ENCODE measurements around the gene SPATS2. TPM values are rescaled to one million over a fixed set of nuclear protein-coding genes. Genes with fewer than 3 reads are reported as not detected.

The SPATS2 gene
- total RNA-seq, 1 experiment from 2014 or later = 56.3 TPM

DNA sequence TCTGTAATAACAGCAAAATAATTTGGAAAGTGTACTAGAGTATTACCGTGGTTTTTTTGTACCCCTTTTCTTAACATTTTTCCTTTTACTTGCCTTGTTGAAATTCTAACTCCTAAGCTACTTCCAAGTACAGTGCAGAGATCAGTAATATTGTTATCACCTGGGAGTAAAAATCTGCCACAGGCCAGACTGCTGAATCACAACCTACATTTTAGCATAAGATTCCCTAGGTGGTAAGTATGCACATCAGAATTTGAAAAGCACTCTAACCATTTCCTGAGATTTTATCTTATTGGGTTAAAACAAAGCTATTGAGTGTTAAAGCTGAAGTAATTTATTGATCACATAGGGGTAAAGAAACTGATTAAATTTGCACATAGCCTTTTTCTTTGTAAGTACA is 116.4 kb downstream of the SPATS2 start:
- Histone ChIP-seq H3K9me3 (ENCODE audit: control insufficient read depth, insufficient read depth, low read depth, low read length) (no peaks in the 10 kb centered on the region), H3K27ac (ENCODE audit: low read length) (no peak overlapping the region), H3K4me3 (ENCODE audit: low read depth in 2 of 2, low read length in 2 of 2) (no peak overlapping the region), H3K4me1 (ENCODE audit: control insufficient read depth, insufficient read depth, low read length) (peaks cover 7% of the 10 kb centered on the region), H3K36me3 (ENCODE audit: control insufficient read depth, insufficient read depth, low read length) (no peaks in the 10 kb centered on the region), H3K27me3 (ENCODE audit: control insufficient read depth, insufficient read depth, low read length) (no peaks in the 10 kb centered on the region)
- DNase-seq (ENCODE audit: low read depth, low spot score) (no peak), ATAC-seq (no peak)
- ChIA-PET POLR2A (no interaction called here), CTCF (interaction anchor here (0.7 to 0.9 kb wide), 2 partner anchors 30 to 136 kb away, joined by 4 to 5 read pairs; no protein-coding TSS in a partner anchor)
- TF ChIP-seq POLR2AphosphoS5 (IDR thresholded peaks at IDR 0.05; ENCODE audit: low read depth, low read length) (no peak), SIN3A (IDR thresholded peaks at IDR 0.05; ENCODE audit: borderline replicate concordance, insufficient read depth, low read depth, low read length) (no peak), TCF7L2 (IDR thresholded peaks at IDR 0.05; ENCODE audit: low read depth, low read length) (no peak)
- TF ChIP-seq, protein P1, sequence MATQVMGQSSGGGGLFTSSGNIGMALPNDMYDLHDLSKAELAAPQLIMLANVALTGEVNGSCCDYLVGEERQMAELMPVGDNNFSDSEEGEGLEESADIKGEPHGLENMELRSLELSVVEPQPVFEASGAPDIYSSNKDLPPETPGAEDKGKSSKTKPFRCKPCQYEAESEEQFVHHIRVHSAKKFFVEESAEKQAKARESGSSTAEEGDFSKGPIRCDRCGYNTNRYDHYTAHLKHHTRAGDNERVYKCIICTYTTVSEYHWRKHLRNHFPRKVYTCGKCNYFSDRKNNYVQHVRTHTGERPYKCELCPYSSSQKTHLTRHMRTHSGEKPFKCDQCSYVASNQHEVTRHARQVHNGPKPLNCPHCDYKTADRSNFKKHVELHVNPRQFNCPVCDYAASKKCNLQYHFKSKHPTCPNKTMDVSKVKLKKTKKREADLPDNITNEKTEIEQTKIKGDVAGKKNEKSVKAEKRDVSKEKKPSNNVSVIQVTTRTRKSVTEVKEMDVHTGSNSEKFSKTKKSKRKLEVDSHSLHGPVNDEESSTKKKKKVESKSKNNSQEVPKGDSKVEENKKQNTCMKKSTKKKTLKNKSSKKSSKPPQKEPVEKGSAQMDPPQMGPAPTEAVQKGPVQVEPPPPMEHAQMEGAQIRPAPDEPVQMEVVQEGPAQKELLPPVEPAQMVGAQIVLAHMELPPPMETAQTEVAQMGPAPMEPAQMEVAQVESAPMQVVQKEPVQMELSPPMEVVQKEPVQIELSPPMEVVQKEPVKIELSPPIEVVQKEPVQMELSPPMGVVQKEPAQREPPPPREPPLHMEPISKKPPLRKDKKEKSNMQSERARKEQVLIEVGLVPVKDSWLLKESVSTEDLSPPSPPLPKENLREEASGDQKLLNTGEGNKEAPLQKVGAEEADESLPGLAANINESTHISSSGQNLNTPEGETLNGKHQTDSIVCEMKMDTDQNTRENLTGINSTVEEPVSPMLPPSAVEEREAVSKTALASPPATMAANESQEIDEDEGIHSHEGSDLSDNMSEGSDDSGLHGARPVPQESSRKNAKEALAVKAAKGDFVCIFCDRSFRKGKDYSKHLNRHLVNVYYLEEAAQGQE (IDR thresholded peaks at IDR 0.05; ENCODE audit: insufficient read depth in 1 of 2, low read depth in 2 of 2, low read length in 1 of 2) = no peak
- TF ChIP-seq, protein P2, sequence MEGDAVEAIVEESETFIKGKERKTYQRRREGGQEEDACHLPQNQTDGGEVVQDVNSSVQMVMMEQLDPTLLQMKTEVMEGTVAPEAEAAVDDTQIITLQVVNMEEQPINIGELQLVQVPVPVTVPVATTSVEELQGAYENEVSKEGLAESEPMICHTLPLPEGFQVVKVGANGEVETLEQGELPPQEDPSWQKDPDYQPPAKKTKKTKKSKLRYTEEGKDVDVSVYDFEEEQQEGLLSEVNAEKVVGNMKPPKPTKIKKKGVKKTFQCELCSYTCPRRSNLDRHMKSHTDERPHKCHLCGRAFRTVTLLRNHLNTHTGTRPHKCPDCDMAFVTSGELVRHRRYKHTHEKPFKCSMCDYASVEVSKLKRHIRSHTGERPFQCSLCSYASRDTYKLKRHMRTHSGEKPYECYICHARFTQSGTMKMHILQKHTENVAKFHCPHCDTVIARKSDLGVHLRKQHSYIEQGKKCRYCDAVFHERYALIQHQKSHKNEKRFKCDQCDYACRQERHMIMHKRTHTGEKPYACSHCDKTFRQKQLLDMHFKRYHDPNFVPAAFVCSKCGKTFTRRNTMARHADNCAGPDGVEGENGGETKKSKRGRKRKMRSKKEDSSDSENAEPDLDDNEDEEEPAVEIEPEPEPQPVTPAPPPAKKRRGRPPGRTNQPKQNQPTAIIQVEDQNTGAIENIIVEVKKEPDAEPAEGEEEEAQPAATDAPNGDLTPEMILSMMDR (IDR thresholded peaks at IDR 0.05) = no peak
- TSS peak; percentile 32 for BruUV-seq (replicated peaks)
- in situ Hi-C loops (cut with HindIII; ENCODE audit: low pct_unique_long_range_greater_than_20kb, low sequenced_read_pairs) (no loop called here), intact Hi-C loops (cut with micrococcal nuclease; ENCODE audit: unreplicated experiment) (no loop called here)

DNA sequence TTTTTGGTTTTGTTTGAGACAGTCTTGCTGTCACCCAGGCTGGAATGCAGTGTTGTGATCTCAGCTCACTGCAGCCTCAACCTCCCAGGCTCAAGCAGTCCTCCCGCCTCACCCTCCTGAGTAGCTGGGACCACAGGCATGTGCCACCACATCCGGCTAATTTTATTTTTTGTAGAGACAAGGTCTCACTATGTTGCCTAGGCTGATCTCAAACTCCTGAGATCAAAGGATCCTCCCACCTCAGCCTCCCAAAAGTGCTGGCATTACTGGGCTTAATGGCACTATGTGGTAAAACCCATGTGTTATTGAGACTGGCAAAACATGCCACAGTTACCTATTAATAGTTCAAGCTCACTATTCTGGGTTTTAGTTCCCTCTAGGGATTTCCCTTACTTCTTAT is 120.3 kb downstream of the SPATS2 start:
- no TSS peak for BruUV-seq (replicated peaks)
- CTCF ChIA-PET = no interaction called here
- Histone ChIP-seq H3K4me1 (ENCODE audit: control insufficient read depth, insufficient read depth, low read length) (no peaks in the 10 kb centered on the region), H3K27ac (ENCODE audit: low read length) (no peak overlapping the region), H3K9me3 (ENCODE audit: control insufficient read depth, insufficient read depth, low read depth, low read length) (no peaks in the 10 kb centered on the region), H3K4me3 (ENCODE audit: low read depth in 2 of 2, low read length in 2 of 2) (no peak overlapping the region), H3K27me3 (ENCODE audit: control insufficient read depth, insufficient read depth, low read length) (no peaks in the 10 kb centered on the region), H3K36me3 (ENCODE audit: control insufficient read depth, insufficient read depth, low read length) (no peaks in the 10 kb centered on the region; the same call in 1 of the 2 replicates)
- POLR2A ChIA-PET = no interaction called here
- DNase-seq (ENCODE audit: low read depth, low spot score) = no peak
- TF ChIP-seq, protein P1 (IDR thresholded peaks at IDR 0.05; ENCODE audit: insufficient read depth in 1 of 2, low read depth in 2 of 2, low read length in 1 of 2) = no peak
- TF ChIP-seq SIN3A (IDR thresholded peaks at IDR 0.05; ENCODE audit: borderline replicate concordance, insufficient read depth, low read depth, low read length) (no peak), POLR2AphosphoS5 (IDR thresholded peaks at IDR 0.05; ENCODE audit: low read depth, low read length) (no peak)
- intact Hi-C loops (cut with micrococcal nuclease; ENCODE audit: unreplicated experiment) = no loop called here
- no peak for ATAC-seq
- in situ Hi-C loops (cut with HindIII; ENCODE audit: low pct_unique_long_range_greater_than_20kb, low sequenced_read_pairs) = no loop called here

Data from Panc1 (cell line).